Coronary artery (tissue), 2 donors: Measurements from ENCODE around the gene SET.

Experiments used
- DNase-seq: peaks from one replicate; pipeline ENCODE4 v3.0.0-alpha.2; 2017; ENCODE audit warnings: low spot score
- H3K27ac ChIP-seq, 2 donors: fragments of 200-600 bp; sonication (generic); one replicate each; pipeline ENCODE4 v1.5.1; 2016 to 2019
- H3K4me3 ChIP-seq: fragments of 200-600 bp; sonication (generic); 2 replicates; pipeline ENCODE4 v1.5.1; 2016; ENCODE audit warnings: mild to moderate bottlenecking, moderate library complexity
- TF ChIP-seq, protein P1 (sequence below): fragments of 200-600 bp; sonication (generic); IDR thresholded peaks from one replicate; pipeline ENCODE4 v1.5.1; 2019; ENCODE audit warnings: antibody characterized with exemption

Gene SET

DNA sequence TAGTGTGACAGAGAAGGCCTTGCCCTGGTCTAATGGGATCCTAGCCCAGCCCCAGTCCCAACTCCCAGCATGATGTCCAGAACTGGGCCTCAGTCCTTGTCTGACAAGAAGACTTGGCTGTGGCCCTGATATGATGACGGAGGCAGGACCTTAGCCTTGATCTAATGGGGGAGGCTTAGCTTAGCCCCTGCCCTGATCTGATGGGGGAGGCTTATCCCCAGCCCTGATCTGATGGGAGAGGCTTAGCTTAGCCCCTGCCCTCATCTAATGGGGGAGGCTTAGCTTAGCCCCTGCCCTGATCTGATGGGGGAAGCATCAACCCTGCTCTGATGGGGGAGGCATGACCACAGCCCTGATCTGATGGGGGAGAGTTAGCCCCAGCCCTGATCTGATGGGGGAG, 17.0 kb downstream of the SET start:
- DNase-seq, result no peak
- TF ChIP-seq, protein P1, sequence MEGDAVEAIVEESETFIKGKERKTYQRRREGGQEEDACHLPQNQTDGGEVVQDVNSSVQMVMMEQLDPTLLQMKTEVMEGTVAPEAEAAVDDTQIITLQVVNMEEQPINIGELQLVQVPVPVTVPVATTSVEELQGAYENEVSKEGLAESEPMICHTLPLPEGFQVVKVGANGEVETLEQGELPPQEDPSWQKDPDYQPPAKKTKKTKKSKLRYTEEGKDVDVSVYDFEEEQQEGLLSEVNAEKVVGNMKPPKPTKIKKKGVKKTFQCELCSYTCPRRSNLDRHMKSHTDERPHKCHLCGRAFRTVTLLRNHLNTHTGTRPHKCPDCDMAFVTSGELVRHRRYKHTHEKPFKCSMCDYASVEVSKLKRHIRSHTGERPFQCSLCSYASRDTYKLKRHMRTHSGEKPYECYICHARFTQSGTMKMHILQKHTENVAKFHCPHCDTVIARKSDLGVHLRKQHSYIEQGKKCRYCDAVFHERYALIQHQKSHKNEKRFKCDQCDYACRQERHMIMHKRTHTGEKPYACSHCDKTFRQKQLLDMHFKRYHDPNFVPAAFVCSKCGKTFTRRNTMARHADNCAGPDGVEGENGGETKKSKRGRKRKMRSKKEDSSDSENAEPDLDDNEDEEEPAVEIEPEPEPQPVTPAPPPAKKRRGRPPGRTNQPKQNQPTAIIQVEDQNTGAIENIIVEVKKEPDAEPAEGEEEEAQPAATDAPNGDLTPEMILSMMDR, result no peak
- H3K27ac ChIP-seq, result no peak overlapping the region

DNA sequence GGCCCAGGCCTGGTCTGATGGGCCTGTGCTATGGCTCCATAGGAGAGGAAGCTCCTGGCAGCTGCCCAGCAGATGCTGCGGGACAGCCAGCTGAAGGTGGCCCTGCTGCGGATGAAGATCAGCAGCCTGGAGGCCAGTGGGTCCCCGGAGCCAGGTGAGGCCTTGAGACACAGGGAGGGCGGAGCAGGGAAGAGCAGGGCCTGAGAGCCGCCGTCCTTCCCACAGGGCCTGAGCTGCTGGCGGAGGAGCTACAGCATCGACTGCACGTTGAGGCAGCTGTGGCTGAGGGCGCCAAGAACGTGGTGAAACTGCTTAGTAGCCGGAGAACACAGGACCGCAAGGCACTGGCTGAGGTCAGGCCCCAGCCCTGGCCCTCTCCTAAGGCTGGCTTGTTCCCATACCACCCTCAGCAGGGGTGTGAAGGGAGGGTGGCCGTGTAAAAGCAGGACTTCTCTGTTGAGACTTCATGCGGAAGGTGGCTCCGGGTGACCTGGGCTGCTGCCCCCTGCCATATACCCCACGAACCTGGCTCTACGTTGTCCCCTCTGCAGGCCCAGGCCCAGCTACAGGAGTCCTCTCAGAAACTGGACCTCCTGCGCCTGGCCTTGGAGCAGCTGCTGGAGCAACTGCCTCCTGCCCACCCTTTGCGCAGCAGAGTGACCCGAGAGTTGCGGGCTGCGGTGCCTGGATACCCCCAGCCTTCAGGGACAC, 17.8 kb downstream of the SET start:
- H3K27ac ChIP-seq, result no peak overlapping the region
- TF ChIP-seq, protein P1, result no peak
- H3K4me3 ChIP-seq, result no peak overlapping the region
- no peak for DNase-seq

More for the DNA sequence above, 17.0 kb downstream of the SET start:
- H3K4me3 ChIP-seq, result no peak overlapping the region

DNA sequence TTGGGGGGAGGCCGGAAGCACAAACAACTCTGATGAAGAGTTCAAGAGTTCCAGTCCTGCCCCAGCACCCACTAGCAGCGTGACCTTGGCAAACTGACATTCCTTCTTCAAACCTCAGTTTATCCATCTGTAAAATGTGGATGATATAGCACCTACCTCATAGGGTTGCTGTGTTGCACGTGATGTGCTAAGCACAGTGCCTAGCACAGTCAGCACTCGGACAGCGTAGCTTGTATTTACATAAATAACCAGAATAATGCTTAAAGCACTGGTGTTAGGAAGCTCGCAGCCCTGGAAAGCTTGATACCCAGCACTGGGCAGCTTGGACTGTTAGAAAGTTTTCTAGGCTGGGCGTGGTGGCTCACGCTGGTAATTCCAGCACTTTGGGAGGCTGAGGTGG, 18.4 kb downstream of the SET start:
- TF ChIP-seq, protein P1, result no peak
- Histone ChIP-seq H3K4me3 (no peak overlapping the region), H3K27ac (no peak overlapping the region)
- DNase-seq, result no peak

DNA sequence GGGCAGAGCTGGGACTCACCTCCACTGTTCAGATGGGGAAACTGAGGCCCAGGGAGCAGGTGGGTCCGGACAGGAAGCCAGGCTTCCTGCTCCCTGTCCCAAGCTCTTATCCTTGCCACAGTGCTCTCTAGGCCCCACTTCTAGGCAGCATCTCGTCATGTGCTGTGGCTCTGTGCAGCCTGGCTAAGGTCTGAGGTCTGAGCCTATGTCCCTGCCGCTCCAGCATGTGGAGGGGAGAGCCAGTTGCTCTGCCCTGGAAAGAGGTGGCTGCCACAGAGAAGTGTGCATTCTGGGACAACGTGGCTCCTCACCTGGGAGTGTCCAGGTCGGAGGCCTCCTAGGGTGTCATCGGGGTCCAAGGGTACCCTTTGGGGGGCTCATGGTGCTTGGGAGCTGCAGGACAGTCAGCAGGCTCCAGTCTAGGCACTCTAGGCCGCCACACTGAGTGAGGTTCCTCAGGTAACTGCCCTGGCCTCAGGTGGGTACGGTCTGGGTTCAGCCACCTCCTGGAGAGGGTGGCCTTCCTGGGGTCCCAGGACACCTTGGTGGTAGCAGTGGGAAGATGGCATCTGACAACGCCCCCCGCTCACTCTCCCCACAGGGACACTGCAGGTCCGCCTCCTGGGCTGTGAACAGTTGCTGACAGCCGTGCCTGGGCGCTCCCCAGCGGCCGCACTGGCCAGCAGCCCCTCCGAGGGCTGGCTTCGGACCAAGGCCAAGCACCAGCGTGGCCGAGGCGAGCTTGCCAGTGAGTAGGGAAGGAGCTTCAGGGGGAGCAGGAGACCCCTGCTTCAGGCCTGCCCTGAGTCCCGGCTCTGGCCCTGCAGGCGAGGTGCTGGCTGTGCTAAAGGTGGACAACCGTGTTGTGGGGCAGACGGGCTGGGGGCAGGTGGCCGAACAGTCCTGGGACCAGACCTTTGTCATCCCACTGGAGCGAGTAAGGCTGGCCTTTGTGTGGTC, 23.7 kb downstream of the SET start:
- Histone ChIP-seq H3K27ac (no peak overlapping the region), H3K4me3 (no peak overlapping the region)
- DNase-seq, result peak; percentile 66
- TF ChIP-seq, protein P1, result no peak

DNA sequence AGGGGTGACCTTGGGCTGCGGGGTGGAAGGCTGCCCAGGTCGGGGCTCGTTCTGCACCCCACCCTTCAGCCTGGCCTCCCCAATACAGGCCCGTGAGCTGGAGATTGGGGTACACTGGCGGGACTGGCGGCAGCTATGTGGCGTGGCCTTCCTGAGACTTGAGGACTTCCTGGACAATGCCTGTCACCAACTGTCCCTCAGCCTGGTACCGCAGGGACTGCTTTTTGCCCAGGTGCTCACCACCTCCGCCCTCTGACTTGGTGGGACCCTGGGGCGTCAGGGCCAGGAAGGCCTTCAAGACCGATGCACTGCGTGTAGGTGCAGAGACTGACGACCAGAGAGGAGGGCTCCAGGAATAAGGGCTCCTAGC, 24.4 kb downstream of the SET start:
- Histone ChIP-seq H3K4me3 (no peak overlapping the region), H3K27ac (no peak overlapping the region)
- DNase-seq, result peak; percentile 69
- TF ChIP-seq, protein P1, result no peak

DNA sequence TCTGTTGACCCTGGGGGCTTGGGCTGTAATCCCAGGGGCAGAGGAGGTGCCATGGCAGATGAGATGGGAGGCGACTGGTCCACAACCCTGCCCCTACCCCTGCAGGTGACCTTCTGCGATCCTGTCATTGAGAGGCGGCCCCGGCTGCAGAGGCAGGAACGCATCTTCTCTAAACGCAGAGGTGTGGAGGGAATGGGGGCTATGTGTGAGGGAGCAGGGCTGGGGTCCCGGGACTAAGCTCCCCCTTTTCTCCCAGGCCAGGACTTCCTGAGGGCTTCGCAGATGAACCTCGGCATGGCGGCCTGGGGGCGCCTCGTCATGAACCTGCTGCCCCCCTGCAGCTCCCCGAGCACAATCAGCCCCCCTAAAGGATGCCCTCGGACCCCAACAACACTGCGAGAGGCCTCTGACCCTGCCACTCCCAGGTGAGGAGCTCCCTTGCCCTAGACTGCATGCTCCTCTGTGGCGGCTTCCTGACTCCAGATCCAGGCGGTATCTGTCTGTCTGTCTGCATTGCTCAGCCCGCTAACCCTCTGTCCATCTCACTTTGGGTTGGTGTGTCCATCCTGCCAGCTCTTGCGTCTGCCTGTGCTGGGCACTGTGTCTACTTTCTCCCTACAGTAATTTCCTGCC, 25.0 kb downstream of the SET start:
- Histone ChIP-seq H3K27ac (no peak overlapping the region), H3K4me3 (no peak overlapping the region)
- DNase-seq, result peak; percentile 59
- TF ChIP-seq, protein P1, result no peak
